ENCODE data around the gene PFKFB2. TPM values are rescaled to one million over a fixed set of nuclear protein-coding genes. Genes with fewer than 3 reads are reported as not detected.

Gene PFKFB2
- total RNA-seq, 6 experiments from 2014 or later = 2.5 to 7.0 (median 3.2) TPM

DNA sequence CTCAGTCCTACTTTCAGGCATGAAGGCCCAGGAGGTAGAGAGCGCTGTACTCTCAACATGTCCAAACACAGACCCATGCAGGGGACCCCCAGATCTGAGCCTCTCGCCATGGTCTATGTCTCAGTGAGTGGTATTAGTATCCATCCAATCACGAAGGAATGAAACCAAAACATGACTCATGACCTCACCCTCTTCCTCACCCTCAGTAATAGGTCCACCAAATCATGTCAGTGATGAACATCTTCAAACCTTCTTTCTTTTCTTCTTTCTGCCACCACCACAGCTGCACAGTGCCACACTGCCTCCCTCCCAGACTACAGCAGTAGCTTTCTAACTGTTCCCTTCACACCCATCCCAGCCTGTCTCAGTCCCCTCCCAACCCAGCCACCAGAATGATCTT lies 37.3 kb upstream of the PFKFB2 start:
- H3K36me3 Mint-ChIP-seq (ENCODE audit: low read depth) = no peaks in the 10 kb centered on the region
- no peaks in the 10 kb centered on the region; the same call in 1 of the 2 replicates for H3K27me3 Mint-ChIP-seq (ENCODE audit: insufficient read depth)
- no peak overlapping the region for H3K4me3 Mint-ChIP-seq
- no peaks in the 10 kb centered on the region for H3K9me3 Mint-ChIP-seq
- peaks cover 33% of the 10 kb centered on the region for H3K4me1 Mint-ChIP-seq (ENCODE audit: low read depth)
- no peak for DNase-seq
- TF ChIP-seq, protein P1, sequence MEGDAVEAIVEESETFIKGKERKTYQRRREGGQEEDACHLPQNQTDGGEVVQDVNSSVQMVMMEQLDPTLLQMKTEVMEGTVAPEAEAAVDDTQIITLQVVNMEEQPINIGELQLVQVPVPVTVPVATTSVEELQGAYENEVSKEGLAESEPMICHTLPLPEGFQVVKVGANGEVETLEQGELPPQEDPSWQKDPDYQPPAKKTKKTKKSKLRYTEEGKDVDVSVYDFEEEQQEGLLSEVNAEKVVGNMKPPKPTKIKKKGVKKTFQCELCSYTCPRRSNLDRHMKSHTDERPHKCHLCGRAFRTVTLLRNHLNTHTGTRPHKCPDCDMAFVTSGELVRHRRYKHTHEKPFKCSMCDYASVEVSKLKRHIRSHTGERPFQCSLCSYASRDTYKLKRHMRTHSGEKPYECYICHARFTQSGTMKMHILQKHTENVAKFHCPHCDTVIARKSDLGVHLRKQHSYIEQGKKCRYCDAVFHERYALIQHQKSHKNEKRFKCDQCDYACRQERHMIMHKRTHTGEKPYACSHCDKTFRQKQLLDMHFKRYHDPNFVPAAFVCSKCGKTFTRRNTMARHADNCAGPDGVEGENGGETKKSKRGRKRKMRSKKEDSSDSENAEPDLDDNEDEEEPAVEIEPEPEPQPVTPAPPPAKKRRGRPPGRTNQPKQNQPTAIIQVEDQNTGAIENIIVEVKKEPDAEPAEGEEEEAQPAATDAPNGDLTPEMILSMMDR (IDR thresholded peaks at IDR 0.05) = no peak
- H3K27ac Mint-ChIP-seq = no peak overlapping the region

DNA sequence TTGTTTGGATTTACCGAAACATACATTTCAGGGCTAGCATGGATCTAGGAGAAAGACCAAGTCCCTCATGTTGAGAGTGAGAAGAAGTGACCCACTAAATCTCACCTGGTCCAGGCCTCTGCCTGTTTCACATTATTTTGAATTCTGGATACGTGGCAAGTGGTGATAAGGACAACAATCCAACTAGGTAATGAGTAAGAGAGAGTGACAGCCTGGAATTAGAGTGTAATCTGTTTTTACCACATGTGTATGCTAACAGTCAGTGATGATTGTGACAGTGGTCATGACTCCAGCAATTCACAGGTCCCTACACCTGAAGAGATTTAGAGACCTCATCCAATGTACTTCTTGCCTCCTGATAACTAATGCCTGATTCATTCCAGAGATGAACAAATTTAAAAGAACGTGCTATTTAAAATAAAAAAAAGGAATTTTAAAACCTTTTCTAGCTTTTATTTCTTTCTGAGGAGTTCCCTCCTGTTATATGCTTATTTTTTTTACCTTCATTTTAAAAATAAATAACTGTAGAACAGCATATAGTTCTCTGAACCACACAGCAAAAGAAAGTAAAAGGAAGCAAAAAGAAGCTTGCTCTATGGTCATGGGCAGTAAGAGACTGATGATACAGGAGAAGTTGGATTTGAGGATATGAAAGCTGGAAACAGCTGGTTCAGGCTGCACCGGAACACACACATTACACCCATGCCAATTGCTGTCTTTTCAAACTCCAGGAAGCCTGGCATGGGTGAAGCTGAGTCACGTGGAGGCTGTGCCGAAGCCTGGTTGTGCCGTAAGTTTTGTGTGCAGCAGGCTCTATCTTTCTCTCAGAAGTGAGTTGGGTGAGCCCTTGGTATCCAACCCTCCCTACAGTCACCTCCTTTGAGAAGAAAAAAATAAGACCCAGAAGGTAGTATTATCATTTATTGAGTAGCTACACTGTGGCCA lies 35.2 kb upstream of the PFKFB2 start:
- H3K36me3 Mint-ChIP-seq (ENCODE audit: low read depth) = no peaks in the 10 kb centered on the region
- H3K4me3 Mint-ChIP-seq = no peak overlapping the region
- H3K27ac Mint-ChIP-seq = no peak overlapping the region
- peaks cover 48% of the 10 kb centered on the region for H3K4me1 Mint-ChIP-seq (ENCODE audit: low read depth)
- TF ChIP-seq, protein P1 (IDR thresholded peaks at IDR 0.05) = no peak
- no peaks in the 10 kb centered on the region; the same call in 1 of the 2 replicates for H3K27me3 Mint-ChIP-seq (ENCODE audit: insufficient read depth)
- H3K9me3 Mint-ChIP-seq = no peaks in the 10 kb centered on the region
- DNase-seq = no peak

DNA sequence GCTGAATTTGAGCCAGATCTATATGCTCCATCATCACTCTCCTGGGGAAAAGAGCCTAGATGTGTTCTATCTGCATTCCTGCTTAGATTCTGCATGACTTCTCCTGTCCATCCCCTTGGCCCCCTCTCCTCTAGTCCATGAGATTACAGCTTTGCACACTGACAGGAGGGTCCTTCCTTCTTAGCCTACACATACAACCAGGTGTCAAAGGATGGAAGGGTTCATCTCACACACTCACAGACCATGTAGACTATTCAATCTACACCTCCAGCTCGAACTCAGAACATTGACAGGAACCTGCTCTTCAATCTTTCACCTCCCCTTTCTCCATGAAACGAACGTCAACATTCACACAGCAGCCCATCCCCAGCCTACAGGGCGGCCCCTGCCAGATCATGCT lies 34.4 kb upstream of the PFKFB2 start:
- DNase-seq = no peak
- TF ChIP-seq, protein P1 (IDR thresholded peaks at IDR 0.05) = no peak
- Mint-ChIP-seq H3K4me3 (no peak overlapping the region), H3K9me3 (no peaks in the 10 kb centered on the region), H3K4me1 (ENCODE audit: low read depth) (peaks cover 53% of the 10 kb centered on the region), H3K27ac (no peak overlapping the region), H3K36me3 (ENCODE audit: low read depth) (no peaks in the 10 kb centered on the region), H3K27me3 (ENCODE audit: insufficient read depth) (no peaks in the 10 kb centered on the region; the same call in 1 of the 2 replicates)

DNA sequence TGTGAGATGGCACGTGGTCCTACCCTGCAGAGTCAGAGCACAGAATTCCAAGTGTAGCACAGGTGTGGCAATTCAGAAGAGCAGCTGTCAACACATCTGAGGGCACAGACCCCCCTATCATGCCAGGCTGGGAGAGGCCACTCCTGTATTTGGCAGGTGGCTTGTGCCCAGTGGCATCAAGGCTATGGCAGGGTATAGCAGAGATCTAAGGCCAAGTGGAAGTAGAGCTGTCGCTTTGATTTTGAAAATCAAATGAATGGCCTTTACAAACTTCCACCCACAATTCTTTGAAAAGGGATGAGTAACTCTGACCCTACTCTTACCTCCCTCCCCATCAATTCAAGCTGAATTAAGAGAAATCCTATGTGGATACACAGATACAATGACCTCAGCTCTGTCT lies 33.9 kb upstream of the PFKFB2 start:
- Mint-ChIP-seq H3K4me3 (no peak overlapping the region), H3K9me3 (no peaks in the 10 kb centered on the region), H3K27ac (no peak overlapping the region), H3K36me3 (ENCODE audit: low read depth) (no peaks in the 10 kb centered on the region), H3K27me3 (ENCODE audit: insufficient read depth) (no peaks in the 10 kb centered on the region; the same call in 1 of the 2 replicates), H3K4me1 (ENCODE audit: low read depth) (peaks cover 58% of the 10 kb centered on the region)
- DNase-seq = no peak
- TF ChIP-seq, protein P1 (IDR thresholded peaks at IDR 0.05) = no peak

DNA sequence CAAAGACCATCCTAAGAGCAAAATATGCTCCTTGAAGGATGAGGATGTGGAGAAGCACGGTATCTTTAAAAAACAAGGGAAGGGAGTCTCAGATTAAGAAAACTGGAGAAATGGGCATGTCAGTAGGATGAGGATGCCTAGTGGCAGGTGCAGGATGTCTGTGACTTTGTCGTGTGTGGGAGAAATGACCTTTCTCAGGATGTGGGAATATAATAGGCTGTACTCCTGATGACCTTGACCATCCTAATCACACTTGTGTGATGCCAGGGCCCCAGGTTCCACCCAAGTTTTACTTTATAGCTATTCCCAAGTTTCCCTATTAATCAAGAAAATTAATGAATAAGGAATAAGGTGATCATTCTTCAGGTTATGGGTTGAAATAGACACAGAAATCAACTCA lies 33.4 kb upstream of the PFKFB2 start:
- H3K9me3 Mint-ChIP-seq = no peaks in the 10 kb centered on the region
- DNase-seq = no peak
- H3K36me3 Mint-ChIP-seq (ENCODE audit: low read depth) = no peaks in the 10 kb centered on the region
- no peaks in the 10 kb centered on the region for H3K27me3 Mint-ChIP-seq (ENCODE audit: insufficient read depth)
- H3K4me1 Mint-ChIP-seq (ENCODE audit: low read depth) = peaks cover 61% of the 10 kb centered on the region
- no peak overlapping the region for H3K4me3 Mint-ChIP-seq
- TF ChIP-seq, protein P1 (IDR thresholded peaks at IDR 0.05) = no peak
- no peak overlapping the region for H3K27ac Mint-ChIP-seq
